Activated CD8-positive, alpha-beta memory T cell treated with anti-CD3 and anti-CD28 coated beads, Interleukin-2, amount 10 ng/mL, durations not matched to agents 7 days and 5 days (primary cell): ENCODE data around the gene SERBP1. TPM values are rescaled to one million over a fixed set of nuclear protein-coding genes. Genes with fewer than 3 reads are reported as not detected.
"Not testable (repeated sequence)": the region's sequence is repeated elsewhere in the genome, so short reads cannot be mapped to it uniquely, and the experiment has no call there.

Experiments
- ATAC-seq: fragments of 150-1000 bp; cut with Tn5 transposase; one replicate; pipeline ENCODE4 v1.10.0; 2021; ENCODE audit warnings: moderate library complexity
- CTCF ChIA-PET: fragments of 350-600 bp; sonication (Branson Sonifier 250); formaldehyde crosslinking; loops from one replicate; lab custom pipeline; 2021; ENCODE audit warnings: antibody characterized with exemption; lab: Charles Lee
- DNase-seq: peaks from one replicate; pipeline ENCODE4 v3.0.0-alpha.2; 2020
- H3K27ac Mint-ChIP-seq: one replicate; pipeline ENCODE4 v1.8.0; 2021; ENCODE audit warnings: mild to moderate bottlenecking, mixed read lengths
- H3K27me3 Mint-ChIP-seq: one replicate; pipeline ENCODE4 v1.8.0; 2021; ENCODE audit warnings: mixed read lengths
- H3K36me3 Mint-ChIP-seq: one replicate; pipeline ENCODE4 v1.8.0; 2021; ENCODE audit warnings: mild to moderate bottlenecking, mixed read lengths
- H3K4me1 Mint-ChIP-seq: one replicate; pipeline ENCODE4 v1.8.0; 2021; ENCODE audit warnings: mixed read lengths
- H3K4me3 Mint-ChIP-seq: one replicate; pipeline ENCODE4 v1.8.0; 2021; ENCODE audit warnings: mild to moderate bottlenecking, moderate library complexity, mixed read lengths
- H3K9me3 Mint-ChIP-seq: one replicate; pipeline ENCODE4 v1.8.0; 2022; ENCODE audit warnings: low read depth, mixed read lengths
- total RNA-seq, 2 experiments: library from RNA; stranded (reverse); gene quantifications; one replicate each; pipeline ENCODE4 v1.2.3, GENCODE V29; 2021

SERBP1 gene
- total RNA-seq, 2 experiments from 2014 or later, result 250 to 347 TPM

GRCh38 chr1:67415041-67415440 lies 15.2 kb downstream of the SERBP1 start:
- Mint-ChIP-seq H3K4me1 (peaks cover 35% of the 10 kb centered on the region), H3K36me3 (peaks cover 75% of the 10 kb centered on the region), H3K9me3 (no peaks in the 10 kb centered on the region), H3K4me3 (no peak overlapping the region), H3K27ac (no peak overlapping the region), H3K27me3 (no peaks in the 10 kb centered on the region)
- DNase-seq (no peak), ATAC-seq (no peak)
- CTCF ChIA-PET, result interaction anchor here (1.0 to 1.2 kb wide), 2 partner anchors 28 to 203 kb away, joined by 3 to 4 read pairs; no protein-coding TSS in a partner anchor

- no peak overlapping the region for H3K4me3 Mint-ChIP-seq
- H3K4me1 Mint-ChIP-seq, result peaks cover 33% of the 10 kb centered on the region
- no peak for DNase-seq
- no peaks in the 10 kb centered on the region for H3K9me3 Mint-ChIP-seq
- no peak overlapping the region for H3K27ac Mint-ChIP-seq
- CTCF ChIA-PET, result interaction anchor here (1.0 kb wide), 1 partner anchor 202 kb away, joined by 4 read pairs; no protein-coding TSS in a partner anchor
- H3K27me3 Mint-ChIP-seq, result no peaks in the 10 kb centered on the region
- H3K36me3 Mint-ChIP-seq, result peaks cover 76% of the 10 kb centered on the region
- ATAC-seq, result no peak
Measured at GRCh38 chr1:67414574-67414973, 15.6 kb downstream of the SERBP1 start.

- H3K4me3 Mint-ChIP-seq, CTCF ChIA-PET, H3K27me3 Mint-ChIP-seq, DNase-seq, H3K27ac Mint-ChIP-seq, ATAC-seq, H3K9me3 Mint-ChIP-seq: not testable (repeated sequence)
- peaks cover 68% of the 10 kb centered on the region for H3K36me3 Mint-ChIP-seq
- H3K4me1 Mint-ChIP-seq, result peaks cover 23% of the 10 kb centered on the region
Measured at GRCh38 chr1:67413101-67413500, 17.1 kb downstream of the SERBP1 start.

GRCh38 chr1:67408148-67408547 lies 22.1 kb downstream of the SERBP1 start:
- Mint-ChIP-seq H3K27ac (no peak overlapping the region), H3K4me1 (peaks cover 5% of the 10 kb centered on the region), H3K4me3 (no peak overlapping the region), H3K36me3 (peaks cover 31% of the 10 kb centered on the region), H3K27me3 (no peaks in the 10 kb centered on the region), H3K9me3 (no peaks in the 10 kb centered on the region)
- CTCF ChIA-PET, result interaction anchor here (1.7 to 2.6 kb wide), 2 partner anchors 11 to 21 kb away, joined by 4 to 6 read pairs; partner anchors contain the start of gene SERBP1
- no peak for DNase-seq
- ATAC-seq, result no peak

GRCh38 chr1:67407498-67407897 lies 22.7 kb downstream of the SERBP1 start:
- Mint-ChIP-seq H3K27ac (no peak overlapping the region), H3K27me3 (no peaks in the 10 kb centered on the region), H3K4me3 (no peak overlapping the region), H3K4me1 (peaks cover 5% of the 10 kb centered on the region), H3K36me3 (peaks cover 29% of the 10 kb centered on the region), H3K9me3 (no peaks in the 10 kb centered on the region)
- DNase-seq (no peak), ATAC-seq (no peak)
- CTCF ChIA-PET, result interaction anchor here (1.2 to 2.6 kb wide), 3 partner anchors 11 to 22 kb away, joined by 3 to 6 read pairs (median 4); partner anchors contain the start of gene SERBP1

- Mint-ChIP-seq H3K27ac (peak overlapping the region; percentile 24), H3K4me1 (peaks cover 6% of the 10 kb centered on the region), H3K36me3 (peaks cover 26% of the 10 kb centered on the region), H3K4me3 (no peak overlapping the region), H3K9me3 (no peaks in the 10 kb centered on the region), H3K27me3 (no peaks in the 10 kb centered on the region)
- DNase-seq (no peak), ATAC-seq (no peak)
- CTCF ChIA-PET, result no interaction called here
Measured at GRCh38 chr1:67405473-67406245, 24.5 kb downstream of the SERBP1 start.

- H3K36me3 Mint-ChIP-seq, result peaks cover 19% of the 10 kb centered on the region
- H3K4me3 Mint-ChIP-seq, result no peak overlapping the region
- H3K27ac Mint-ChIP-seq, result no peak overlapping the region
- no peaks in the 10 kb centered on the region for H3K27me3 Mint-ChIP-seq
- ATAC-seq, result no peak
- no peak for DNase-seq
- H3K4me1 Mint-ChIP-seq, result peaks cover 3% of the 10 kb centered on the region
- H3K9me3 Mint-ChIP-seq, result no peaks in the 10 kb centered on the region
- CTCF ChIA-PET, result no interaction called here
Measured at GRCh38 chr1:67404212-67404620, 26.0 kb downstream of the SERBP1 start.

GRCh38 chr1:67401443-67401842 lies 28.8 kb downstream of the SERBP1 start:
- Mint-ChIP-seq H3K9me3 (no peaks in the 10 kb centered on the region), H3K4me3 (no peak overlapping the region), H3K27me3 (no peaks in the 10 kb centered on the region), H3K4me1 (peaks cover 3% of the 10 kb centered on the region), H3K36me3 (peaks cover 36% of the 10 kb centered on the region), H3K27ac (no peak overlapping the region)
- no peak for DNase-seq
- no peak for ATAC-seq
- CTCF ChIA-PET, result no interaction called here

GRCh38 chr1:67400029-67400786 lies 30.0 kb downstream of the SERBP1 start:
- ATAC-seq, result peak; percentile 22
- H3K27me3 Mint-ChIP-seq, DNase-seq, H3K4me3 Mint-ChIP-seq, H3K4me1 Mint-ChIP-seq, H3K27ac Mint-ChIP-seq, H3K9me3 Mint-ChIP-seq: not testable (repeated sequence)
- peaks cover 39% of the 10 kb centered on the region for H3K36me3 Mint-ChIP-seq
- CTCF ChIA-PET, result interaction anchor here (0.8 kb wide), 1 partner anchor 86 kb away, joined by 3 read pairs; no protein-coding TSS in a partner anchor

GRCh38 chr1:67399199-67399993 lies 30.8 kb downstream of the SERBP1 start:
- no peak for ATAC-seq
- no peak for DNase-seq

GRCh38 chr1:67394548-67394947 lies 35.7 kb downstream of the SERBP1 start:
- no peak for DNase-seq
- Mint-ChIP-seq H3K4me3 (no peak overlapping the region), H3K27ac (no peak overlapping the region), H3K27me3 (no peaks in the 10 kb centered on the region), H3K9me3 (no peaks in the 10 kb centered on the region), H3K4me1 (no peaks in the 10 kb centered on the region), H3K36me3 (peaks cover 47% of the 10 kb centered on the region)
- no peak for ATAC-seq
- CTCF ChIA-PET, result interaction anchor here (1.5 kb wide), 1 partner anchor 161 kb away, joined by 3 read pairs; no protein-coding TSS in a partner anchor

More at GRCh38 chr1:67399199-67399993, 30.8 kb downstream of the SERBP1 start:
- Mint-ChIP-seq H3K9me3 (no peaks in the 10 kb centered on the region), H3K27ac (no peak overlapping the region), H3K4me3 (no peak overlapping the region), H3K27me3 (no peaks in the 10 kb centered on the region), H3K36me3 (peaks cover 38% of the 10 kb centered on the region), H3K4me1 (peaks cover 3% of the 10 kb centered on the region)
- CTCF ChIA-PET, result interaction anchor here (0.5 to 0.8 kb wide), 2 partner anchors 85 to 166 kb away, joined by 3 to 4 read pairs; no protein-coding TSS in a partner anchor

GRCh38 chr1:67393737-67394136 lies 36.5 kb downstream of the SERBP1 start:
- ATAC-seq (no peak), DNase-seq (no peak)
- H3K36me3 Mint-ChIP-seq, result peaks cover 45% of the 10 kb centered on the region
- H3K27me3 Mint-ChIP-seq, result no peaks in the 10 kb centered on the region
- H3K27ac Mint-ChIP-seq, result peak overlapping the region; percentile 18
- H3K4me1 Mint-ChIP-seq, result no peaks in the 10 kb centered on the region
- H3K4me3 Mint-ChIP-seq, result no peak overlapping the region
- H3K9me3 Mint-ChIP-seq, result no peaks in the 10 kb centered on the region
- CTCF ChIA-PET, result interaction anchor here (1.5 kb wide), 1 partner anchor 160 kb away, joined by 3 read pairs; no protein-coding TSS in a partner anchor
